ENCODE results near the gene SNRPE.
A peak's percentile ranks its signal among the peaks of the same experiment; 100 is the strongest.
"Not testable (repeated sequence)": the region's sequence is repeated elsewhere in the genome, so short reads cannot be mapped to it uniquely, and the experiment has no call there.

Gene SNRPE

DNA sequence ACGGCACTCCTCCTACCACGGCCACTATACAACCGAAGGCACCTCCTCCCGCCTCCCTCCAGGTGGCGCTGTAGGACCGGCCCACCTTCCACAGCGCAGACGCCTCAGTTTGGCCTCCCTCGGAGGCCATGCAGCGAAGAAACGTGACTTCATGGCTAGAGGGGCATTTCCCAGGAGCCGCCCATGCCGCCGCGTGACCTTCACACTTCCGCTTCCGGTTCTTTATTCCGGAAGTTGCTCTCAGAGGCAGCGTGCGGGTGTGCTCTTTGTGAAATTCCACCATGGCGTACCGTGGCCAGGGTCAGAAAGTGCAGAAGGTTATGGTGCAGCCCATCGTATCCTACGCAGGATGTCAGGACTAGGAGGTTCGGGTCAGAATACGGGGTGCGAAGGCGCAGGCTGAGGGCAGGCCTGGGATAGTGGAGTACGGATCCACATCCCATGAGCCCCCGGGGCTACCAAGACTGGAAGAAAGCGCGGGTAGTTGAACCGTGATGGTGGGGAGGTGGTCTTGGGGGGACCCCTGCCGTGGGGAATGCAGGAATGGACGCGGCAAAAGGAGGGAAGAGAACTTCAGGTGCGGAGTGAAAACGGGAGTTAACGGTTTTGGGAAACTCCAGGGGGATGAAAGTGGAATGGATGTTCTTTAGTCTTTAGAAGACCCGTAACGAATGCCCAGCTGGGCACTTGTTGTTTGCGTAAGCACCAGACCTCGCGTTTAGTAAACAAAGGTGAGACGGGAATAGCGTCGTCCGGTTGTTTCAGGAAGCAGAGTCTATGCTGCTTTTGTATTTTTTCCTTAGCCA, at the start of gene SNRPE:
Gene SNRPE (plus strand): TSS at position 221 of the 806 bp plus-strand sequence. CDS start 61 bp downstream, at position 282.
- peak; percentile 95 for DNase-seq (ENCODE audit: low read depth)

DNA sequence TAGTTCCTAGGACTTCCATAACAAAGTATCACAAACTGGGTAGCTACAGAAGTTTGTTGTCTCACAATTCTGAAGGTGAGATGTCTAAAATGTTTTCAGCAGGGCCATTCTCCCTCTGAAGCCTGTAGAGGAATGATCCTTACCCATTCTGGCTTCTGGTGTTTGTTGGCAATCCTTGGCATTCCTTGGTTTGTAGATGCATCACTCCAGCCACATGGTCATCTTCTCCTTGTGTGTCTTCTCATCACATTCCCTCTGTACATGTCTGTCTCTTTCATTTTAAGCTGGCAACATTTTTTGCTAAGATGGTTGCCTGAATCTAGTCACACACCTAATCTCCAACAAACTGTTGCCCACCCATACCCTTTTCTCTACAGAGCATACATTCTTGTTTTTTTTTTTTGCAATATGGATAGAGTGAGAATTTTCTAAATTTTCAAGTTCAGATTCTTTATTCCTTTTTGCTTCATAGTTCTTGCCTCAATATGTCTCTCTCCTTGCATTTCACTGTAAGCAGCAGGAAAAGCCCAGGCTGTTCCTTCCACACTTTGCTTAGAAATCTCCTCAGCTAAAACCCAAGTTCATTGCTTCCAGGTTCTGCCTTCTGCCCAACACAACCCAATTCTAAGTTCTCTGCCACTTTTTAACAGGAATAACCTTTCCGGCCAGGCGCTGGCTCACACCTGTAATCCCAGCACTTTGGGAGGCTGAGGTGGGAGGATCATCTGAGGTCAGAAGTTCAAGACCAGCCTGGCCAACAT, 47.6 kb upstream of the SNRPE start:
- DNase-seq (ENCODE audit: low read depth) = no peak

GRCh38 chr1:203818399-203818798, 43.0 kb upstream of the SNRPE start:
- DNase-seq (ENCODE audit: low read depth) = no peak

DNA sequence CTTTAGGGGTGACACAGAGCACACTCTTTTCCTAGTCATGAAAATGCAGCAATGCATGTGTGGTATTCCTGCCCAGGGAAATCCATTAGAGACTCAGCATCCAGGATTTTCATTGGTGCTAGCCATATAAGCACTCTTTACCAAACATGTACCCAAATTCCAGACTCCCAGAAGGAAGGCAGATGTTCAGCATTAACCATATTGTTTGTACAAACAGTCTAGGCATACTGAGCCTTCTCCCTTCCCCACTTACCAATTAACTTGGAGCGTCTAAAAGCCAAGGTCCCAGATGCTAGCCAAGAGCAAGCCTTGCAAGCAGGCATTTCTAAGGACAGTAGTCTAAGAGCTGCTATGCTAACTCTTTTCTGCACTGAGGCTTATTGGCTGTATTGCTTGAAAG, 38.1 kb upstream of the SNRPE start:
- no peak for DNase-seq (ENCODE audit: low read depth)

DNA sequence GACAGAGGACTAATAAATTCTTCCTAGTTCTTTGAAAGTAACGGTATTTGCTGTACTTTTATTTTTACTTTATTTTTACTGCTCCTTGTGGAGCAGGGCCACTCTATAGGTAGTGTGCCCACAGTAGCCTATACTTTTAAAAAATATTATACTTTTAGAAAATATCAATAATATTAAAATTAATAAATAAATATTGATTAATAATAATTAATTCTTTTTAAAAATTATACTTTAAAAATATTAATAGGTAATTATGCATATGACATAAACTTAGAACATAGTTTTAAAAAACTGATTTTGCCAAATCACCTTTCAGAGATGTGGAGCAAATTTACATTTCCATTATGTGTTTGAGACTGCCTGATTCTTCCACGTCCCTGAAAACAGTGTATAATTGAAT, 35.2 kb upstream of the SNRPE start:
- no peak for DNase-seq (ENCODE audit: low read depth)

GRCh38 chr1:203828002-203828401, 33.4 kb upstream of the SNRPE start:
- no peak for DNase-seq (ENCODE audit: low read depth)

GRCh38 chr1:203828503-203828902, 32.9 kb upstream of the SNRPE start:
- no peak for DNase-seq (ENCODE audit: low read depth)

GRCh38 chr1:203829247-203829646, 32.2 kb upstream of the SNRPE start:
- not testable (repeated sequence) for DNase-seq (ENCODE audit: low read depth)

GRCh38 chr1:203835476-203835875, 25.9 kb upstream of the SNRPE start:
- no peak for DNase-seq (ENCODE audit: low read depth)

DNA sequence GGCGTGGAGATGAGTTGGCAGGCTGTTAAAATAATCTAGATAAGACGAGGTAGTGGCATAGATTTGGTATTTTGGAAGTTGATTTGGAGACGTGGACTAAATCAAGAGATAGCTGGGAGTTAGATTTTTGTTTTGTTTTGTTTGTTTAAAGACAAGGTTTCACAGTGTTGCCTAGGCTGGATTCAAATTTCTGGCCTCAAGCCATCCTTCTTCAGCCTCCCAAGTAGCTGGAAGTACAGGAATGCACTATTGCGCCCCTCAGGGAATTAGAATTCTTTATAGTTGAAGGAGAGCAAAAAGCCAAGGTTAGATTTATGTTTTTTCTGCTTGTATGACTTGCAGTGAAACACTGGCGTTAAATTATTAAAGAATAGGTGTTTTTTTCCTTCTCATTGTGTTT, 22.3 kb upstream of the SNRPE start:
- DNase-seq (ENCODE audit: low read depth) = no peak

- DNase-seq (ENCODE audit: low read depth) = no peak
Measured at GRCh38 chr1:203840208-203840808, 21.1 kb upstream of the SNRPE start.

DNA sequence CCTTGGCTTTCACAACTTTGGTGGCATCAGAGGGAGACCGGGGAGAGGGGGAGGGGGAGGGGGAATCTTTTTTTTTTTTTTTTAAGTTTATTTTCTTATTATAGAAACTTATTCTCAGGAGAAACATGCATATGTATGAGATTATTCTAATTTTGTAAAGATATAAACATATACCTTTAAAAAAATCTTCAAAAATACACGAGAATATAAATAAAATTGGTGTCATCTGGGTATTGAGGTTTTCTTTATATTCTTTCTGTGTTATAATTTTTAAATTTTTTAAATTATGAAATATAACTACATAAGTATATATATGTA, 18.9 kb upstream of the SNRPE start:
- no peak for DNase-seq (ENCODE audit: low read depth)

DNA sequence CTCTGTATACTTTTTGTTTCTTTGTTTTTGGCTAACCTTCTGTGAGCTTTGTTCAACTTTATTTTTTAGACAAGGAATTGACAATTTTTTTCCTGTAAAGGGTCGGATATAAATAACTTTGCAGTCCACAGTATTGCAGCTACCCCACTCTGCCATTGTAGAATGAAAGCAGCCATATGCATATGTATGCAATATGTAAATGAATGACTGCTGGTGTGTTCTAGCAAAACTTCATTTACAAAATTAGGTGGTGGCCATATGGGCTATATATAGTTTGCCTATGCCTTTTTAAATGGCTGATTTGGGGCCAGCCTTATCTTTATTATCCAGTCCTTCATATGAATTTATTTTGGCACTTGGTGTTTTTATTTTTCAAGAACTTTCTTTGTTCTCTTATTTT, 18.0 kb upstream of the SNRPE start:
- DNase-seq (ENCODE audit: low read depth) = no peak

DNA sequence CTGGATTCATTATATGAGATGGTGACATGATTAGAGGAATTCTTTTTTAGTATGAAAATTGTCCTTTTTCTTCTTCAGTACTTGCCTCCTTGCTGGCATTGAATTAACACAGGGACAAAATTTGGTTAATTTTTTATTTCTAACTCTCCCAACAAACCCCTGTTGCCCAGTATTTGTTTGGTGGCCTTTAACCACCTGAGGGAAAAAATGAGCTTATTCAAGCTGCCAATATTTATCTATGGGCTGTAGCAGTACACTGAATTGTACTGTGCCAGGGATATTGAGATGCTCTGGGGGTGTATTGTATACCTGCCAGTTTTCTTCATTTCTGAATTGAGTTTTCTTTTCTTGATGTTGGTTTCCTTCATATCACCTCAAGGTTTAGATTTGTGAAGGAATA, 8.3 kb upstream of the SNRPE start:
- DNase-seq (ENCODE audit: low read depth) = not testable (repeated sequence)

DNA sequence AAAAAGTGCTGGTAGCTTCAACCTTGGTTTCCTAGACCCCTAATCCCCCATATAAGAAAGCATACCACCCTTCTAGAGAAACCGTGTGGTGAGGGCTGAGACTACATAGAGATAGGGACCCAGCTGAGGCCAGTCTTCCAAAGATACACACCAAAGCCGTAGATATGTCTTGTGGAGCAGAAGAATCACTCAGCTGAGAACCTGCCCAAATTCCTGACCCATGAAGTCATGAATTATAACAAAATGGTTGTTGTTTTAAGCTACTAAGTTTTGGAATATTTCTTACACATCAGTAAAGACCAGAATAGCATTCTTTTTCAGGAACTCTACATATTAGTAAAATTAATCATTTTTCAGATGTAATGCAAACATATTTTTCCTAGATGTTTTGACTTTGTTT, 3.3 kb upstream of the SNRPE start:
- no peak for DNase-seq (ENCODE audit: low read depth)

DNA sequence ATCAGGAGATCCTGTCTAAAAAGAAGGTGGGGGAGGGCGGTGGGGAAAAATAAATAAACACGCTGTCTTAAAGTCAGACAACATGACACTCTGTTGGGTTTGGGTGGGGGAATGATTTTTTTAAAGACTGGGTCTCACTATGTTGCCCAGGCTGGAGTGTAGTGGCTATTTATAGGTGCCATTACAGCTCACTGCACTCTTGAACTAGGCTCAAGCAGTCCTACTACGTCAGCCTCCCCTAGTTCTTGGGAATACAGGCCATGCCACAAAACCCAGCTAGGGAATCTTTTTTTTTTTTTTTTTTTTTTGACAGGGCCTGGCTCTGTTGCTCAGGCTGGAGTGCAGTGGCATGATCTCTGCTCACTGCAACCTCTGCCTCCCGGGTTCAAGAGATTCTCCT, 2.4 kb upstream of the SNRPE start:
- no peak for DNase-seq (ENCODE audit: low read depth)

- DNase-seq (ENCODE audit: low read depth) = no peak
Measured at GRCh38 chr1:203860396-203861025, 888 bp upstream of the SNRPE start.

DNA sequence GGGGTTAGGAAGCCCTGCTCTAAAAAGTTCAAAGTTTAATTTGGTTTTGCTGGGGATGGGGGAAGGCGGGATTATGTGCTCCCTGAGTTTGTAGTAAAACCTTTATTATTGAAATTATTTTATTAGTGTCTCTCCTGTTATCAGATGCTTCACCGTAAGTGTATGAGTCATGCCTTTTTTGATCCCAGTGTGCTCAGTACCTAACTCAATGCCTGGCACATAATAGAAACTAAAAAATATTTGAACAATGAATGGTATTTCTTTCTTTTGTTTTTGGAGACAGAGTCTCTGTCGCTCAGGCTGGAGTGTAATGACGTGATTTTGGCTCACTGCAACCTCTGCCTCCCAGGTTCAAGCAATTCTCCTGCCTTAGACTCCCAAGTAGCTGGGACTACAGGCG, 6.4 kb downstream of the SNRPE start:
- no peak for DNase-seq (ENCODE audit: low read depth)

- no peak for DNase-seq (ENCODE audit: low read depth)
Measured at GRCh38 chr1:203870245-203870644, 8.8 kb downstream of the SNRPE start.

GRCh38 chr1:203871114-203871880, 9.9 kb downstream of the SNRPE start:
- DNase-seq (ENCODE audit: low read depth) = no peak

- DNase-seq (ENCODE audit: low read depth) = no peak
Measured at GRCh38 chr1:203873094-203873493, 11.7 kb downstream of the SNRPE start.

DNA sequence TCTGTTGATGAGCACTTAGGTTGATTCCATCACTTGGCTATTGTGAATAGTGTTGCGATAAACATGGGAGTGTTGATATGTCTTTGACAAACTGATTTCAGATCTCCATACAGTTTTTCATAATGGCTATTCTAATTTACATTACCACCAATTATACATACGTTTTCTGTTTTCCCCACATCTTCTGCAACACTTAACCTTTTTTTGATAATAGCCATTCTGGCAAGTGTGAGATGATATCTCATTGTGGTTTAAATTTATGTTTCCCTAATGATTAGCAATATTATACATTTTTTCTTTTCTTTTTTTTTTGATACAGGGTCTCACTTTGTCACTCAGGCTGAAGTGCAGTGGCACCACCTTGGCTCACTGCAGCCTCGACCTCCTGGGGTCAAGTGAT, 17.0 kb downstream of the SNRPE start:
- DNase-seq (ENCODE audit: low read depth) = no peak
